HG02610 (cell line): ENCODE results near the gene CPM.
A peak's percentile ranks its signal among the peaks of the same experiment; 100 is the strongest.
"Not testable (repeated sequence)": the region's sequence is repeated elsewhere in the genome, so short reads cannot be mapped to it uniquely, and the experiment has no call there.

ENCODE experiments used
- ATAC-seq: cut with Tn5 transposase; IDR thresholded peaks from one replicate; pipeline ENCODE4 v1.9.1; 2021; ENCODE audit warnings: mild to moderate bottlenecking, moderate library complexity; ENCODE audit not compliant: unreplicated experiment

CPM gene

GRCh38 chr12:68809190-68810026, 123.6 kb downstream of the CPM start:
- no peak for ATAC-seq

GRCh38 chr12:68808388-68809189, 124.4 kb downstream of the CPM start:
- ATAC-seq: peak; percentile 68

- peak; percentile 67 for ATAC-seq
Observed at GRCh38 chr12:68807576-68808387, 125.2 kb downstream of the CPM start, which contains the start of gene MDM2. Gene MDM2, plus strand, starts transcription at chr12:68808177. Its CDS starts 301 bp downstream, at chr12:68808478.

- ATAC-seq: not testable (repeated sequence)
Observed at GRCh38 chr12:68807274-68807575, 125.7 kb downstream of the CPM start.

GRCh38 chr12:68806488-68807237, 126.3 kb downstream of the CPM start:
- ATAC-seq: no peak

GRCh38 chr12:68805592-68806120, 127.3 kb downstream of the CPM start:
- ATAC-seq: no peak

- ATAC-seq: no peak
Observed at GRCh38 chr12:68804657-68805591, 128.0 kb downstream of the CPM start.

- ATAC-seq: no peak
Observed at GRCh38 chr12:68803948-68804656, 128.9 kb downstream of the CPM start.

- ATAC-seq: not testable (repeated sequence)
Observed at GRCh38 chr12:68802911-68803651, 129.9 kb downstream of the CPM start.

GRCh38 chr12:68802372-68802745, 130.6 kb downstream of the CPM start:
- not testable (repeated sequence) for ATAC-seq
